ENCODE measurements around the gene NFE2L3.
"Not testable (repeated sequence)": the region's sequence is repeated elsewhere in the genome, so short reads cannot be mapped to it uniquely, and the experiment has no call there.

The NFE2L3 gene

DNA sequence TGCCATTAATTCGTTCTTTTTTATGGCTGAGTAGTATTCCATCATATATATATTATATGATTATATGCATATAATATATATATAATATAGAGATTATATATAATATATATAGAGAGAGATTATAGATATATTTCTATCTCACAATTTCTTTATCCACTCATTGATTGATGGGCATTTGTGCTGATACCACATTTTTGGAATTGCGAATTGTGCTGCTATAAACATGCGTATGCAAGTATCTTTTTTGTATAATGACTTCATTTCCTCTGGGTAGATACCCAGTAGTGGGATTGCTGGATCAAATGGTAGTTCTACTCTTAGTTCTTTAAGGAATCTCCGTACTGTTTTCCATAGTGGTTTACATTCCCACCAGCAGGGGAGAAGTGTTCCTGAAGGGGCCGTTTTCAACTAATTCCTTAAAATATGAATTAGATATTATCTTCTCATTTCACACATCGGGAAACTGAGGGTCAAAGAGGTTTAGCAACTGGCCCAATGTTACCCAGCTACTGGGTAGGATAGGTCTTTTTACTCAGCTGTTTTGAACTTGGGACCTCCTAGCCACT, 16.5 kb downstream of the NFE2L3 start:
- no peak for DNase-seq (ENCODE audit: low read depth)

DNA sequence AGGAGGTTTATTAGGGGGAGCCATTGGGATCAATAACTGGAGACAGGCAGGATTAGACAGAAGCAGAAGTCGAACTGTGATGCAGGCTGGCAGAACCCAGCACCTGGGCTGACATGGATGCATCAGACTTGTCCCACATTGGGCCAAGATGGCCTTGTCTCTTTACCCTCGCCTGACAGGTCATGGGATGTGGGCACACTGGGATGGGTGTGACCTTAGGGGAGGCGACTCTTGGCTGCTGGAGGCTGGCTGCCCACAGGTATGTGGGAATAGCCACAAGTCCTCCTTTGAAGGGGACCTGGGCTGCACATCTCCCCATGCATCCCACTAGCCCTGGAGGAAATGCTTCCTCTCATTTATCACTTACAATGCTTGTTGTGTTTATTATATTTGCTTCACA, 17.3 kb downstream of the NFE2L3 start:
- no peak for DNase-seq (ENCODE audit: low read depth)

DNA sequence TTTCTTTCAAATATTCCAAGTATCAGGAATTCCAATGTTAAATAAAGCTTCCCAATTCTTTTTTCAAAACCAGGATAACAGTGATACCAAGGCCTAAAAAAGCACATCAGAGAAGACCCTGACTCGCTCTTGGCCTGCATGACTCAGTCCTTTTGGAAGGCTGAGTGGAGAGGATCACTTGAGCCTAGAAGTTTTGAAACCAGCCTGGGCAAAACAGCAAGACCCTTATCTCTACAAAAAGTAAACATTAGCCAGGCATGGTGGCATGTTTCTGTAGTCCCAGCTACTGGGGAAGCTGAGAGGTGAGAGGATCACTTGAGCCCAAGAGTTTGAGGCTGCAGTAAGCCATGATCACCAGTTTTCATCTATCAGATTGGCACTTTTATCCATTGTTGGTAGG, 18.7 kb downstream of the NFE2L3 start:
- no peak for DNase-seq (ENCODE audit: low read depth)

DNA sequence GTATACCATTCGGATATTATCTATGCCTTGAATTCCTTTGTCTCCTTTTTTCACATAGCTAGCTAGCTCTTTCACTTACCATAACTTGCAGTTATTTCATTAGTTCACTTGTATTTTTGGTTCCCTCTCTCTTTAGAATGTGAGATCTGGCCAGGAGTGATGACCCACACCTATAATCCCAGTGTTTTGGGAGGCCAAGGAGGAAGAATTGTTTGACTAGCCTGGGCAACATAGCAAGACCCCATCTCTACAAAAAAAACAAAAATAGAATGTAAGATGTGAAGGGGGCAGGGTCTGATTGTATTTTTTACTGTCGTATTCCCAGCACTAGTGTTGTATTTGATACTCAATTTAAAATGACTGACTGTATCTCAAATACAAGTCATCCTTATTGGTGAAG, 19.6 kb downstream of the NFE2L3 start:
- no peak for DNase-seq (ENCODE audit: low read depth)

DNA sequence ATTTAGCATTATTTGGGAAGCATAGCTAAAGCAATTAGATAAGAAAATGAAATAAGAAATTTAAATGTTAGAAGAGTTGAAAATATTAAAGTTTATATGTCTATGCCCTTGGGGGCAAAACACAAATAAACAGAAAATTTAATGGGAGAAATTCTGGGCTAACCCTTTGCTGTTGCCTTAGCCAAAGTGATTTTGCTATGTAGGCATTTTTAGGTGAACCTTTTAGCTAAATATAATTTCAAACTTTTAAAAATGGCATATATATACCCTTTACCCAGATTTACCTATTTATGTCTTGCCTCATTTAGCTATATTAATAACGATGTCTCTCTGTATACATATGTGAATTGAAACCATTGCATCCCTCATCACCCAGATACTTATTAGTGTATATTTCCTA, 20.1 kb downstream of the NFE2L3 start:
- DNase-seq (ENCODE audit: low read depth), result no peak

DNA sequence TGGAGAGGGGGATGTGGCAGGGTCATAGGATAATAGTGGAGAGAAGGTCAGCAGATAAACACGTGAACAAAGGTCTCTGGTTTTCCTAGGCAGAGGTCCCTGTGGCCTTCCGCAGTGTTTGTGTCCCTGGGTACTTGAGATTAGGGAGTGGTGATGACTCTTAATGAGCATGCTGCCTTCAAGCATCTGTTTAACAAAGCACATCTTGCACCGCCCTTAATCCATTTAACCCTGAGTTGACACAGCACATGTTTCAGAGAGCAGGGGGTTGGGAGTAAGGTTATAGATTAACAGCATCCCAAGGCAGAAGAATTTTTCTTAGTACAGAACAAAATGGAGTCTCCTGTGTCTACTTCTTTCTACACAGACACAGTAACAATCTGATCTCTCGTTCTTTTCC, 23.9 kb downstream of the NFE2L3 start:
- not testable (repeated sequence) for DNase-seq (ENCODE audit: low read depth)

DNA sequence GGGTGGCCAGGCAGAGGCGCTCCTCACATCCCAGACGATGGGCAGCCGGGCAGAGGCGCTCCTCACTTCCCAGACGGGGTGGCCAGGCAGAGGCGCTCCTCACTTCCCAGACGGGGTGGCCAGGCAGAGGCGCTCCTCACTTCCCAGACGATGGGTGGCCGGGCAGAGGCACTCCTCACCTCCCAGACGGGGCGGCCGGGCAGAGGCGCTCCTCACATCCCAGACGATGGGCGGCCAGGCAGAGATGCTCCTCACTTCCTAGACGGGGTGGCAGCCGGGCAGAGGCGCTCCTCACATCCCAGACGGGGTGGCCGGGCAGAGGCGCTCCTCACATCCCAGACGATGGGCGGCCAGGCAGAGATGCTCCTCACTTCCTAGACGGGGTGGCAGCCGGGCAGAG, 24.7 kb downstream of the NFE2L3 start:
- DNase-seq (ENCODE audit: low read depth), result not testable (repeated sequence)

DNA sequence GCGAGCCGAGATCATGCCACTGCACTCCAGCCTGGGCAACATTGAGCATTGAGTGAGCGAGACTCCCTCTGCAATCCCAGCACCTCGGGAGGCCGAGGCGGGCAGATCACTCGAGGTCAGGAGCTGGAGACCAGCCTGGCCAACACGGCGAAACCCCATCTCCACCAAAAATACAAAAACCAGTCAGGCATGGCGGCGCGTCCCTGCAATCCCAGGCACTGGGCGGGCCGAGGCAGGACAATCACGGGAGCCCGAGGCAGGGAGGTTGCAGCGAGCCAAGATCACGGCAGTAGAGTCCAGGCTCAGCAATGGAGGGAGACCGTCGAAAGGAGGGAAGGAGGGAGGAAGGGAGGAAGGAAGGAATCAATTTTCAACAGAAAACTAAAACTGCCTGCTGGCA, 25.3 kb downstream of the NFE2L3 start:
- DNase-seq (ENCODE audit: low read depth), result not testable (repeated sequence)

DNA sequence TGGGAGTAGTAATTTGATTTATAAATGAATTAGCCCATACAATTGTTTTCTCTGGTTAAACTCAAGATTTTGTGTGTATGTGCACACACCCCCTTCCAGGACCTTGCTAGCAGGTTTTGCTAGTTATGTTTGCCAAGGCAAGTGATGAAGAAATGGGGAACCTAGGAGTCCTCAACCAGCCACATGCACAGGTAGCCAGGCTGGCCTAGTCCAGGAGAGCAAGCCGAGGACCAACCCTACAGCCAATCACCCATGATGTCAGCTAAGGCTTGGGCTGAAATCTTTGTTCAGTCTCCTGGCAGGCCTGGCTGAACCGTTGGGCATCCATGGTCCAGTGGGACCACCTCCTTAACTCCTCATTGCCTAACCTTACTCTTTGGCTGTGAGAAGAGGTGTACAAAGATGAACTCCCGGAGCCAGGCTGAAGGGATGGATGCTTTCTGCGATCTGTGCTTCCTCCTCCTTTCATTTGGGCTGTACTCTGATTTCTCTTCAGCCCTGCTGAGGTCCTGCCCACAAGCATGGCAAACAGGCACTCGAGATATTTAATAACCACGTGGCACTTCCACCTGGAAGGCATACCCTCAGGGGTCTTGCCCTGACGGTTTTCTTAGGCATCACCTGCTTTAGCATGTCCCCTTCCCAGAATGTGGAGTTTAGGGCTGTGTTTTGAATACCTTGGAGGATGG, 26.4 kb downstream of the NFE2L3 start:
- DNase-seq (ENCODE audit: low read depth), result no peak

DNA sequence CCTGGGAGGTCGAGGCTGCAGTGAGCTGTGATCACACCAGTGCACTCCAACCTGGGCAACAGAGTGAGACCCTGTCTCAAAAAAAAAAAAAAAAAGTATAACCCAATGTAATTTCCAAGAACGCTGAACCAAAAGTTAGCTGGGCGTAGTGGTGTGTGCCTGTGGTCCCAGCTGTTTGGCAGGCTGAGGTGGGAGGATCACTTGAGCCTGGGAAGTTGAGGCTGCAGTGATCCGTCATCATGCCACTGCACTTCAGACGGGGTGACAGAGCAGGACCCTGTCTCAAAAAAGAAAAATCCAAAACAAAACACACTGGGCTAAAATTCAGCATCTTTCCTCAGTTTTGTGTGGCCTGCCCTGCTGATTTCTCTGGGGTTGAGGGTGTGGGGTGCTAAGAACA, 27.4 kb downstream of the NFE2L3 start:
- no peak for DNase-seq (ENCODE audit: low read depth)

DNA sequence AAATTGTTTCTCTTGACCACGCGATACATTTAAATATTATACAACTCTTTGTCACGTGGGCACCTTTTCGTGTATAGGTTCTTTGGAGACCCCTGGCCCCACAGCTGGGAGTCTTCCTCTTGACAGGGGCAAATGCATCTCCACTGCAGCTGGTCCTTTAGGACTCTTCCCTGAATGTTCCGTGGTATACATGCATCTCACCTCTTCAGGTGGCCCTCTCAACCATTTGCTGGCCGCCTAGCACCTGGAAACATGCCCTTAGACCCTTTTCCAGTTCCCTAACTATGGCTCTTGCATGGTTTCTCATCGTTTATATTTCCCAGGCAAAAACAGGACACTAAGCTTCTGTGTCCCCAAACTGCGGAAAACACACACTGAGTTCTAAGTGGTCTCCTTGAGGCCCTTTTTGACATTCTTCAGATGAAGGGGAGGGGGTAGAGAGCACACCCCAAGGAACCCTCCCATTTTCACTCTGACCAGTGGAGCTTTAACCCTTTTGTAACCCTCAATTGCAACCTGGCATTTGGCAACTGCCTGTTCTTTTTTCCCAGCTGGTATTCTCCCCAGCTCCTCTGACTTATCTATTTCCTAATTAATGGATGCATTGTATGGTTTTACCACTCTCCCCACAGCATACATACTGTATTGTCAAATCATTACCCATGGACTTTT, 28.0 kb downstream of the NFE2L3 start:
- DNase-seq (ENCODE audit: low read depth), result no peak

DNA sequence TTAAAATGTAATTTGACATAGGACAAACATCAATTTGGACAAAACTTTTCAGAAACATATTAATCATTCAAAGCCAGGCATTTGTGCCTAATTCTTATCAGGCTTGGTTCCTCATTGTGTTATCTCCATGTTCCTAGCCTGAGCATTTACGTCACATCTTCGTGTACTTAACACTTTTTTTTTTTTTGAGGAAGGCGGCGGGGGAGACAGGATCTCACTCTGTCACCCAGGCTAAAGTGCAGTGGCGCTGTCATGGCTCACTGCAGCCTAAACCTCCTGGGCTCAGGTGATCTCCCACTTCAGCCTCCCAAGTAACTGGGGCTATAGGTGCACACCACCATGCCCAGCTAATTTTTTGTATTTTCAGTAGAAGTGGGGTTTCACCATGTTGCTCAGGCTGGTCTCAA, 28.8 kb downstream of the NFE2L3 start:
- DNase-seq (ENCODE audit: low read depth), result no peak

DNA sequence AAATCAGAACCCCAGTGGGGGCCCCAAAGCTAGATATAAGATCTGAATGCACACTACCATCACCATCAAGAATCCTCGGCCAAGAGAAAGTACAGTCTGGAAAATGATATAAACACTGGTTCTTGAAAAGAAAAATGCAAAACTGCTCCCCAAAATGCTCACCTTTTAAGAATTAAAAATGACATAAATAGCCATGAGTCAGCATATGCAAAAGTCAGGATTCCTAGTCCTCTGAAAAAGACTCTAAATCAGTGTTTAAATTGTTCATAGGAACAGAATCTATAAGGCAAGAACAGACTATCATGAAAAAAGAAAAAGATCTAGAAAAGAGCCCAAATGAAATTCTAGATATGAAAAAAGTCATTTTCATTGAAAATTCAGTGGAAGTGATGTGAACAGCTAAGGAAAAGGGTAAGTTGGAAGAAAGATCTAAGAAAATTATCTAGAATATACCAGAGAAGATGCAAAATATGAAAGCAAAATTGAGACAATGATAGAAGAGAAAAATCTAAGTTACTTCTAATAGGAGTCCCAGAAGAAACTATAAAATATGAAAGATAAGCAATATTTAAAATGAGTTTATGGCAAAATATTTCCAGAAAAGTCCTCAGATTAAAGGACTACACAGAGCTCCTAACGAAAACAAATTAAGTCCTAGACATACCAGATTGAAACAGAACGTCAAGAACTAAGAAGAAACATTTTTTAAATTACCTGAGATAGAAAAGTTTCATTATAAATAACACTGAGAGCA, 29.7 kb downstream of the NFE2L3 start:
- no peak for DNase-seq (ENCODE audit: low read depth)

DNA sequence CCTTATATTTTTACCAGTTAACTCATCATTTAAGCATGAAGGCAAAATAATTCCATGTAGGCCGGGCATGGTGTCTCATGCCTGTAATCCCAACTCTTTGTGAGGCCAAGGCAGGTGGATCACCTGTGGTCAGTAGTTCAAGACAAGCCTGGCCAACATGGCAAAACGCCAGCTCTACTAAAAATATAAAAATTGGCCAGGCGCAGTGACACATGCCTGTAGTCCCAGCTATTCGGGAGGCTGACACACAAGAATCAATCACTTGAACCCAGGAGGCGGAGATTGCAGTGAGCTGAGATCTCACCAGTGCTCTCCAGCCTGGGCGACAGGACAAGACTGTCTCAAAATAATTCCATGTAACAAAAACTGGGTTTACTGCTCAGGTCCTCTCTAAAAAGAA, 30.3 kb downstream of the NFE2L3 start:
- no peak for DNase-seq (ENCODE audit: low read depth)

DNA sequence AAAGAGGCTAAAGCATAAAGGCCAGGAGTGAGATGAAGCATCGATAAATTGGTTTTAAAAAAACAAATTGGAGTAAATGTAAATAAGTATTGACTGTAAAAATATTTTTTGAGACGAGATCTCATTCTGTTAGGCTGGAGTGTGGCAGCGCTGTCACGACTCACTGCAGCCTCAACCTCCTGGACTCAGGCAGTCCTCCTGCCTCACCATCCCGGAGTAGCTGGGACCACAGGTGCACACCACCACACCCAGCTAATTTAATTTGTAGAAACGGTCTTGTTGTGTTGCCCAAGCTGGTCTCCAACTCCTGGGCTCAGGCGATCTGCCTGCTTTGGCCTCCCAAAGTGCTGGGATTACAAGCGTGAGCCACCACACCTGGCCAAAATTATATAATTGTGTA, 30.7 kb downstream of the NFE2L3 start:
- DNase-seq (ENCODE audit: low read depth), result no peak

DNA sequence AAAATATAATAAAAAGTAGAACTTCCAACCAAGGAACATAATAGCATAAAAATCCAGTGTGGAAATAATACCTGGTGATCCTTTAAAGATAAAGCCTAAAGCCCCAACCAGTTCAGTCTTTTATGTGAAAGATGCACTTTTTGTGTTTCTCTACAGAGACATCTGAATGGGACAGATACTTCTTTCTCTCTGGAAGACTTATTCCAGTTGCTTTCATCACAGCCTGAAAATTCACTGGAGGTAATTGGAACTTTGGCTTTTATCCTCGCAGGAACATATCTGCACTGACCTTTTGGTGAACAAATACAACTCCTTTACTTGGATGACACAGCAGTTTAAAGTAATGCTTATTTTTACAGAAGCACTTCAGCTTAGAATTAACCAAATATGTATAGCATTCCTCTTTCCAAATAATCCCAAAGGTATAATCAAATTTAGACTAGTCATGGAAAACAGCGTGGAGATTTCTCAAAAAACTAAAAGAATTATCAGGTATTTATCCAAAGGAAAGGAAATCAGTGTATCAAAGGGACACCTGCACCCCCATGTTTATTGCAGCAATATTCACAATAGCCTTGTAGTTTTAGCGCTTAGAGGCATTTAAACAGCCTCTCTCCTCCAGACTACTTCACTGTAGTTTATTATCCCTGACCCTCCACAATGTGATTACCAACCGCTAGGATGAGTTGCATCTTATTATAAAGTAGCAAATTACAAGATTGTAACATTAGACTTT, 31.7 kb downstream of the NFE2L3 start:
- DNase-seq (ENCODE audit: low read depth), result no peak

DNA sequence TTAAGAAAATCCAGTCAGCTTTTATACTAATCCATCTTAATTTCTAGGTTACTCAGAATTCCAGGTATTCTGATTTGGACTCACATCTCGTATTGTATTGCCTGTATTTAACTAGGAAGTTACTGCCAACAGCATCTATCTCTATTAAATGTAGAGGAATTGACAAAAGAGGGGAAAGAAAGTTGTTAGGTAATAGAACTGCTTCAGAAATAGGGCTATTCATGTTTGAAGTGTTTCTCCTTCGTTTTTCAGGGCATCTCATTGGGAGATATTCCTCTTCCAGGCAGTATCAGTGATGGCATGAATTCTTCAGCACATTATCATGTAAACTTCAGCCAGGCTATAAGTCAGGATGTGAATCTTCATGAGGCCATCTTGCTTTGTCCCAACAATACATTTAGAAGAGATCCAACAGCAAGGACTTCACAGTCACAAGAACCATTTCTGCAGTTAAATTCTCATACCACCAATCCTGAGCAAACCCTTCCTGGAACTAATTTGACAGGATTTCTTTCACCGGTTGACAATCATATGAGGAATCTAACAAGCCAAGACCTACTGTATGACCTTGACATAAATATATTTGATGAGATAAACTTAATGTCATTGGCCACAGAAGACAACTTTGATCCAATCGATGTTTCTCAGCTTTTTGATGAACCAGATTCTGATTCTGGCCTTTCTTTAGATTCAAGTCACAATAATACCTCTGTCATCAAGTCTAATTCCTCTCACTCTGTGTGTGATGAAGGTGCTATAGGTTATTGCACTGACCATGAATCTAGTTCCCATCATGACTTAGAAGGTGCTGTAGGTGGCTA, 32.5 kb downstream of the NFE2L3 start:
- DNase-seq (ENCODE audit: low read depth), result not testable (repeated sequence)

DNA sequence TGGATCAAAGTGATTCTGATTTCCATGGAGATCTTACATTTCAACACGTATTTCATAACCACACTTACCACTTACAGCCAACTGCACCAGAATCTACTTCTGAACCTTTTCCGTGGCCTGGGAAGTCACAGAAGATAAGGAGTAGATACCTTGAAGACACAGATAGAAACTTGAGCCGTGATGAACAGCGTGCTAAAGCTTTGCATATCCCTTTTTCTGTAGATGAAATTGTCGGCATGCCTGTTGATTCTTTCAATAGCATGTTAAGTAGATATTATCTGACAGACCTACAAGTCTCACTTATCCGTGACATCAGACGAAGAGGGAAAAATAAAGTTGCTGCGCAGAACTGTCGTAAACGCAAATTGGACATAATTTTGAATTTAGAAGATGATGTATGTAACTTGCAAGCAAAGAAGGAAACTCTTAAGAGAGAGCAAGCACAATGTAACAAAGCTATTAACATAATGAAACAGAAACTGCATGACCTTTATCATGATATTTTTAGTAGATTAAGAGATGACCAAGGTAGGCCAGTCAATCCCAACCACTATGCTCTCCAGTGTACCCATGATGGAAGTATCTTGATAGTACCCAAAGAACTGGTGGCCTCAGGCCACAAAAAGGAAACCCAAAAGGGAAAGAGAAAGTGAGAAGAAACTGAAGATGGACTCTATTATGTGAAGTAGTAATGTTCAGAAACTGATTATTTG, 33.3 kb downstream of the NFE2L3 start:
- no peak for DNase-seq (ENCODE audit: low read depth)

DNA sequence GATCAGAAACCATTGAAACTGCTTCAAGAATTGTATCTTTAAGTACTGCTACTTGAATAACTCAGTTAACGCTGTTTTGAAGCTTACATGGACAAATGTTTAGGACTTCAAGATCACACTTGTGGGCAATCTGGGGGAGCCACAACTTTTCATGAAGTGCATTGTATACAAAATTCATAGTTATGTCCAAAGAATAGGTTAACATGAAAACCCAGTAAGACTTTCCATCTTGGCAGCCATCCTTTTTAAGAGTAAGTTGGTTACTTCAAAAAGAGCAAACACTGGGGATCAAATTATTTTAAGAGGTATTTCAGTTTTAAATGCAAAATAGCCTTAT, 33.8 kb downstream of the NFE2L3 start:
- DNase-seq (ENCODE audit: low read depth), result no peak

DNA sequence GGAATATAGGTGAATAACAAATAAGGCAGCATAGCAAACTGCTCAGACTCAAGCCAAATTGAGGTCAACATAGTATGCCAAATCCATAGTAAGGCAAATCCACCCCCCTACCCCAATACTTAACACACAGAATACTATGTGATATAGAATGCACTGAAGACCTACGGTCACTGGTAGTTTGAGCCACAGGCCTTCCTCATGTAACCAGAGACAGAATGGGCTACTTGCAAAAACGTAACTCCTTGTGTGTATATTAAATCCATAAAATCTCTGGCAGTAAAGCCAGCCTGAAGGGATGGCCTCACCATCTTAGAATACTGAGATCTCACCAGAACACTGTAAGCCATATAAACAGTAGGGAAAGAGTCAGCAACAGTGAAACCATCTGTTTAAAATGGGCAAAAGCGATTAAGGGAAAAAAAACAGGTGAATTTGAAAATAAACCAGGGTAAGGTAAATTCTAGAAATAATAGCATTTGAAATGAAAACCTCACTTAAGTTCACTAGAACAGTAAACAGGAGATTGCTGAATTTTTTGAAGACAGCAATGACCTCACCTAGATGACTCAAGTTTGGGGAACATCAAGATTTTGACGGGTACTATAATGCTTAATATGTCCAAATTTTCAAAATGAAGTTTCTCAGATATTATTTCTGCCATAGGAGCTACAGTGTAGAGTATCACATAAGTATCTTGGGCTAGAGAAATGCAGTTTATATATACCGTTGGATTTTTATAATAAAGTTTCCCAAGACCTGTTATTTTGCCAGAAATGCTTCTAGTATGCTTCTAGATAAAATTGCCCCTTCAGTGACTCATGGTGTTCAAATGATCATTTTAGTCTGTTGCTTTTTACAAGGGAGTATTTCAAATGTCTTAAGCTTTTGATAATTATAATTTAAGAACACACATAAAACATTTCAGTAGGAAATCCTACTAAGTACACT, 34.6 kb downstream of the NFE2L3 start:
- DNase-seq (ENCODE audit: low read depth), result no peak
